Upper lobe of left lung (tissue), 4 donors: ENCODE data around the gene KAZN.

ENCODE experiments used
- CTCF ChIP-seq, 6 experiments: fragments of 450-650 bp in 4 of 6; fragments of 200-600 bp in 2 of 6; sonication (generic) in 2 of 6; IDR thresholded peaks; one replicate each; pipeline ENCODE4 v1.5.1; 2016 to 2019; ENCODE audit warnings: antibody characterized with exemption in 6 of 6
- POLR2AphosphoS5 ChIP-seq, 2 donors: sonication (generic); formaldehyde crosslinking; IDR thresholded peaks; one replicate each; pipeline ENCODE4 v1.5.1; 2017; ENCODE audit warnings: antibody characterized with exemption in 2 of 2

GRCh38 chr1:14842361-14842760 lies 243.9 kb downstream of the KAZN start:
- TF ChIP-seq CTCF (IDR thresholded peaks at IDR 0.05) (no peak), POLR2AphosphoS5 (IDR thresholded peaks at IDR 0.05) (no peak)
